ENCODE data around the gene ARHGEF4. TPM values are rescaled to one million over a fixed set of nuclear protein-coding genes. Genes with fewer than 3 reads are reported as not detected.

Gene ARHGEF4
- total RNA-seq, 1 experiment from 2014 or later = 12.6 TPM

- Histone ChIP-seq H2BK12ac (ENCODE audit: insufficient read length, low read depth, low read length) (no peak overlapping the region), H2BK15ac (ENCODE audit: low read depth, low read length) (no peak overlapping the region), H4K8ac (replicated peaks; ENCODE audit: insufficient read length, low read depth, low read length) (no peak overlapping the region), H3K9ac (ENCODE audit: extremely low read depth, insufficient read length, low read length) (no peak overlapping the region), H2AK5ac (ENCODE audit: insufficient read length, low read length) (no peak overlapping the region), H3K79me2 (ENCODE audit: insufficient read depth, low read length) (peaks cover 29% of the 10 kb centered on the region), H3K27me3 (ENCODE audit: insufficient read depth, low read length) (no peaks in the 10 kb centered on the region), H4K5ac (ENCODE audit: insufficient read length, low read depth, low read length) (no peak overlapping the region), H4K91ac (ENCODE audit: insufficient read length, low read depth, low read length) (no peak overlapping the region), H3K23ac (ENCODE audit: insufficient read length, low read depth, low read length) (no peak overlapping the region), H3K4me2 (ENCODE audit: insufficient read depth, insufficient read length, low read length) (no peak overlapping the region), H3K18ac (ENCODE audit: insufficient read length, low read depth, low read length) (no peak overlapping the region), H2BK120ac (ENCODE audit: low read depth, low read length, poor library complexity, severe bottlenecking) (no peak overlapping the region), H2AFZ (ENCODE audit: low read length) (no peak overlapping the region), H3K14ac (ENCODE audit: insufficient read depth, low read length) (no peak overlapping the region), H4K20me1 (ENCODE audit: control insufficient read depth, insufficient read depth, insufficient read length) (no peaks in the 10 kb centered on the region), H3K4me1 (ENCODE audit: insufficient read depth, low read length) (peaks cover 4% of the 10 kb centered on the region; the same call in 1 of the 2 replicates), H3K23me2 (ENCODE audit: insufficient read length, low read depth, low read length, poor library complexity, severe bottlenecking) (no peaks in the 10 kb centered on the region), H3K9me3 (ENCODE audit: control insufficient read depth, low read depth, low read length) (no peaks in the 10 kb centered on the region), H3T11ph (ENCODE audit: low read length) (no peak overlapping the region), H2BK20ac (ENCODE audit: low read depth, low read length, poor library complexity, severe bottlenecking) (no peak overlapping the region), H3K4ac (ENCODE audit: low read depth, low read length) (no peak overlapping the region), H2BK5ac (ENCODE audit: insufficient read length, low read length) (no peak overlapping the region), H3K27ac (ENCODE audit: insufficient read length, low read depth, low read length) (no peak overlapping the region), H3K56ac (ENCODE audit: insufficient read length, low read depth, low read length) (no peak overlapping the region), H3K79me1 (ENCODE audit: insufficient read depth, low read depth, low read length, poor library complexity, severe bottlenecking) (peaks cover 13% of the 10 kb centered on the region)
- Mint-ChIP-seq H3K36me3 (ENCODE audit: insufficient read depth in 1 of 3, low read depth in 3 of 3) (peaks cover 60 to 93% (median 81%) of the 10 kb centered on the region in 3 experiments), H3K27ac (no peak overlapping the region; a peak in 1 of 7 replicates), H3K4me3 (no peak overlapping the region), H3K27me3 (ENCODE audit: low read depth) (no peaks in the 10 kb centered on the region), H3K4me1 (peaks cover 22 to 24% of the 10 kb centered on the region in 2 experiments), H3K9me3 (no peaks in the 10 kb centered on the region)
- TF ChIP-seq CTCF (conservative IDR thresholded peaks at IDR 0.05) = no peak
- no peak for DNase-seq
- no CpG with 5 or more reads among the region's 11 CpGs for WGBS (ENCODE audit: extremely low coverage, insufficient read length, low lambda C conversion rate)
Observed at GRCh38 chr2:131077182-131077846, 240.6 kb downstream of the ARHGEF4 start.
